Measurements from ENCODE around the gene TCEAL8.
"Not testable (repeated sequence)": the region's sequence is repeated elsewhere in the genome, so short reads cannot be mapped to it uniquely, and the experiment has no call there.

TCEAL8 gene, protein sequence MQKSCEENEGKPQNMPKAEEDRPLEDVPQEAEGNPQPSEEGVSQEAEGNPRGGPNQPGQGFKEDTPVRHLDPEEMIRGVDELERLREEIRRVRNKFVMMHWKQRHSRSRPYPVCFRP

DNA sequence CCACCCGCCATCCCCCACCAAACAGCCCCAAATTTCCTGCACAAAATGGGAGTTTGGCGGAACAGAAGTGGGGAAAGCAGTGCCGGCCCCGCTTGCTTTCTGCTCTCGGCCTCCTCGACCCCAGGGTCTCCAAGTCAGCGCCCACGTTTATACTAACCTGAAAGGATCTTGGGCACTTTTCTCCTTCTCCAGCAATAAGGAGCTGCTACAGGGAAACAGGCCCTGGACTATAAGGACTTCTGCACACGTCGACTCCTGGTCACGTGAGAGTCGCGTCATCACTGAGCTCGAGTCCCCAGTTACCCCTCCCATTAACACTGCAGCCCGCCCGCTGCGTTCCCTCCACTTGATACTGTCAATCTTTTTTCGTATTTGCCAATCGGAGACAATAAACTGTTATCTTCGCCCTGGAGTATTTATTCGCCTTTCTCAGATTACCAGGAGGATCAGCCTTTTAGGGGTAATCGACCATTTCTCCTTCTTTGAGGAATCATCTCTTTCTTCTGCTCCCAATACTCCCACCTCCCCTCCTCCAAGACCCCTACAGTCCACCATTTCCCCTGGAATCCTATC lies at the start of gene TCEAL8:
TSS of gene TCEAL8 (minus strand) at position 235 of the 573 bp plus-strand sequence. CDS start 1,176 bp downstream, outside the sequence.
- in situ Hi-C loops (cut with MboI; ENCODE audit: low sequenced_read_pairs): no loop called here

DNA sequence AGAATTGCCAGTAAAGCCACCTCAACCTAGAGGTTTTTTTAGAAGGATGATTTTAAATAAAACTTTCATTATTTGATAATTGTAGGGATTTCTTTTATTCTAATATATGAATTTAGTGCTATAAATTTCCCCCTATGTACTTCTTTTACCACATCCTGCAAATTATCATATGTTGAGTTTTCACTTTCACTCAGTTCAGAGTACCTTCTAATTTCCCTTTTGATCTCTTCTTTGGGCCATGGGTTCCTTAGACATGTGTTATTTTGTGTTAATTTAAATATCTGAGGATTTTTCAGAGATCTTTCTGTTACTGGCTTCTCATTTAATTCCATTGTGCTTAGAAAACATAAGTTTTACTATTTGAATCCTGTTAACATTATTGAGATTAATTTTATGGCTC lies 49.8 kb upstream of the TCEAL8 start:
- in situ Hi-C loops (cut with MboI; ENCODE audit: low sequenced_read_pairs): no loop called here

DNA sequence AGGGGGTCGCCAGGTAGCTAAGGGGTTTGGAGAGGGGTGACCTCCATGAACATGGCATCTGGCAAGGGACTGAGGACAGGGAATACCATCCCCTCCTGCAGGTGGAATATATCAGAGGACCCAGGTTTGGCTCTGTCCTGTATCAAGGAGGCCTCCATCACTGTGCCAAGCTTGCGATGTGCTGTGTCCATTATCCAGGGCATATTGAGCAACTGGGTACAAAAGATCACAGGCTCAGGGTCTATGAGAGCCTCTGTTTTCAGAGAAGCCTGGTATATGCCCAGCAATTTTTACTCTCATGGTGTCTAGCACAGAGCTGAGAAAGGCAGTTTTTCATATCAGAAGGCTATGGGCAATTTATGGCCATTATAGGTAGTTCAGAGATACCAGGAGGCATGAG lies 38.2 kb upstream of the TCEAL8 start:
- in situ Hi-C loops (cut with MboI; ENCODE audit: low sequenced_read_pairs): no loop called here

DNA sequence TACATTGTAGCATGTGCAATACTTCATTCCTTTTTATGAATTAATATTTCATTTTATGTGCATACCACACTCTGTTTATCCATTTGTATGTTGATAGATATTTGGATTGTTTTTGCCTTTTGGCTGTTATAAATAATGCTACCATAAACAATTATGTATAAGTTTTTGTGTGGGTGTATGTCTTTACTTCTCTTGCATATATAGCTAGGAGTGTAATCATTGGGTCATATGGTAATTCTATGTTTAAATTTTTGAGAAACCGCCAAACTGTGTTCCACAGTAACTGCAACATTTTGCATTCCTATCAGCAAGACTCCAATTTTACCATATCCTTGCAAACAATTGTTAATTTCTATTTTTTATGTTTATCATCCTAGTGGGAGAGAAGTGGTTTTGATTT lies 24.7 kb upstream of the TCEAL8 start:
- in situ Hi-C loops (cut with MboI; ENCODE audit: low sequenced_read_pairs): no loop called here

DNA sequence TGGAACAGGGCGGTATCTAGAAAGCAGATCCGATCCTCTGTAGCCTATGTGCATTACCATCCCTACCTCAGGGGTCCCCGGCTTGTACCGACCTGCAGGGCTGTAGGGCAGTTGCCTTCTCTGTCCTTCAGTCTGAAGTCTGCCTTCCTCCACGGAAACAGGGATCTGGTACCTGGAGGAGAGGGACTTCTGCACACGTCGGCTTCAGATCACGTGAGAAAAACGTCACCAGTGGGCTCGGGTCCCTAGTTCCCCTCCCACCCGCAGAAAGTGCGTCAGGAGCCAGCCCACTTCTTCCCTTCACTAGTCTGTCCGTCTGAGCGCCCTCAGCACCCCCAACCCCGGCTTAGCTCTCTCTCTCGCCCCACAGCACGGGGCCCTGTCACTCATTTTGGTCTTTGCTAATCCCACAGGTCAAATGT lies 21.6 kb upstream of the TCEAL8 start, which contains the start of gene TCEAL5:
TSS of gene TCEAL5 (minus strand) at position 170 of the 422 bp plus-strand sequence. CDS start 2,187 bp downstream, outside the sequence.
- in situ Hi-C loops (cut with MboI; ENCODE audit: low sequenced_read_pairs): no loop called here

DNA sequence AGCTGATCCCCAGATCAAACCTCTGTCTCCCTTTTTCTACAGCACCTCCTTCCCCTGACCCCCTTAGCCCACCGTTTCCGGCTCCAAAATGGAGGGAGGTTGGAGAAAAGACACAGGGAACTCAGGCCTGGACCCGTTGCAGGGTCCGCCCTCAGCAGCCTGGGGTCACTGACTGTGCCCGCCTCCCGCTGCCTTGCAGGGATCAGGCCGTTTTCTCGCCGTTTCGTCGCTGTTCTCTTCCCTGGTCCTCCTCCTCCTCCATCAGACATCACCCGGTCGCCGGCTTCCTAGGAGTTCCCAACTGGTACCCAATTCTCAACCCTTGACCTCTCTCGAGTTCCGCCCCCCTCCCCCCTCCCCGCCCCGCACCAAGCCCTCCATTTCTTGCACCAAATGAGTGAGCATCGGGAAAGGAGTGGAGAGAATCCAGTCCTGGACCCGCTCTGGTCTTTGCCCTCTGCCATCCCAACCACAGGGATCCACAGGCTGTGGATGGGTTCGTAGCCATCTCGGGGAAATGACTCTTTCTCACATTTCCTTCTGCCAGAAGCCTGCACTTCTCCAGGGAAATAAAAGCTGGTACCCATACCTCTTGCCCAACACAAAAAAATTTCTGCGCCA lies 21.1 kb upstream of the TCEAL8 start:
- in situ Hi-C loops (cut with MboI; ENCODE audit: low sequenced_read_pairs): no loop called here

DNA sequence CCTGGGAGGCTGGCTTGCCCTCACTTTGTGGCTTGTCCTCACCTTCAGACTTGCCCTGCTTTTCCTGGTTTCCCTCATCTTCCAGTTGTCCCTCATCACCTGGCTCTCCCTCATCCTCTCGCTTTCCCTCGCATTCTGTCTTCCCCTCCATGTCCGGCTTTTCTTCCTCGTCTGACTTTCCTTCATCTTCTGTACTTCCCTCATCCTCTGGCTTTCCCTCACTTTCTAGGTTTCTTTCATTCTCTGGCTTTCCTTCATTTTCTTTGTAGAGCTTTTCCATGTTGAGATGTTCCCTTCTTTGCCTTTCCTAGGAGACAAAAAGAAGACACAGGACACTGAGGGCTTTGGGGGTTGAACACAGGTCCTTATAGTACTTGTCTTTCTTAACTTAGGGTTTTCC lies 19.3 kb upstream of the TCEAL8 start:
- in situ Hi-C loops (cut with MboI; ENCODE audit: low sequenced_read_pairs): no loop called here

DNA sequence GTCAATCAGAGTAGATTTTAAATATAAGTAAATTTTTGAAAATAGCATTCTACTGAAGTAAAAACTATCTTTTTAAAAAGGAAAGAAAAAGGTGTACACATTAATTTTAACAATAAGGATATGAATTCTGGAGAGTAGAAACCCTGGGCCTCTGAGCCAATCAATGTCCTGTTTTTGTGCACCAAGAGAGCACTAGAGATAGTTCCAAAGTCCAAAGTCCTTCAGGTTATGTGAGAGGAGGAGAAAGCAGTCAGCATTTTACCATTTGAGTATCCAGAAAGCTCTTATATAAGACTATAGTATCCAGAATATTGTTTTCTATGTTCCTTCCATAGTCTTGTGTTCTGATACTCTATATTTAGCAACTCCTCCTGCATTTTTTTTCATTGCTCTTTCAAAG lies 3.3 kb upstream of the TCEAL8 start:
- in situ Hi-C loops (cut with MboI; ENCODE audit: low sequenced_read_pairs): no loop called here

DNA sequence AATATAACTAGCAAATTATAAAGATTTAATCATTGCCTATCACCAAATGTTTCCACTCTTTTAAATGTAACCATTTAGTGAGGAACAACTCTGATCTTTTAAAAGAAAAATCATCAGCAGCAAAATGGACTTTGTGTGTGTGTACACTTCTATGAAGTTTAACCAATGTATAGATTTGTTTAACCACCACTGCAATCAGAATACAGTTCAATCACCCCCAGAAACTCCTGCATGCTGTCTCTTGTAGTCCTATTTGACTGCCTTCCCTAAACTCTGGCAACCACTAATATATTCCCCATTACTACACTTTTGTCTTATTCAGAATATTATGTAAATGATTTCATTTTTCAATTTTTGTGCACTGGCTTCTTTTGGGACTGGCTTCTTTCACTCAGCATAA lies 1.7 kb upstream of the TCEAL8 start:
- in situ Hi-C loops (cut with MboI; ENCODE audit: low sequenced_read_pairs): no loop called here

DNA sequence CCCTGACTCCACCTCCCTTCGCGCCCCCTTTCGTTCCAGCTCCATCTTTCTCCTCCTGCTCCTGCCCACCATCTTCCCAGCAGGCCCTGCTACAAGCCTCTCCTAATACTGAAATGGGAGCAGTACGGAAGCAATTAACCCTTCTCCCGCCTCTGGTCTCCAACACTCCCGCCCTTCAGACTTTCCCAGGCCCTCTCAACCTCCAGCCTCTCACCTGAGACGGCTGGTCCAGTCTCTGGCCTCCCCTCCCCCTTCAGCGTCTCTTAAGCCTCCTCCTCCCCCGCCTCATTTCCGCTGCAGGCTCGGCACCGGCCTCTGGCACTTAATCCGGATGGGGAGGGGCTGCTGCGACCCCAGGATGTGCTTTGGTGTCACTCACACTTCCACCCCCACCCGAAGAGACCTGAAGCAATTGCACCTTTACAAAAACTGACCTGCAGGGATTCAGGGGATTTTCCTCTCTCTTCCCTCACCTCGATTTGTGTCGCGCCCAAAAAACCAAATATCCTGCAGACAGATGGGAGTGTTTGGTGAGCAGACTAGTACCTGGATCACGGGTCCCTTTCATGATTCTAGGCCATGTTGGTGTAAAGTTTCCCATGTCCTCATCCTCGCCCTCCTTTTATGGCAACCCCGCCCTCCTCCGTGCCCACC lies 657 bp downstream of the TCEAL8 start:
- in situ Hi-C loops (cut with MboI; ENCODE audit: low sequenced_read_pairs): no loop called here

DNA sequence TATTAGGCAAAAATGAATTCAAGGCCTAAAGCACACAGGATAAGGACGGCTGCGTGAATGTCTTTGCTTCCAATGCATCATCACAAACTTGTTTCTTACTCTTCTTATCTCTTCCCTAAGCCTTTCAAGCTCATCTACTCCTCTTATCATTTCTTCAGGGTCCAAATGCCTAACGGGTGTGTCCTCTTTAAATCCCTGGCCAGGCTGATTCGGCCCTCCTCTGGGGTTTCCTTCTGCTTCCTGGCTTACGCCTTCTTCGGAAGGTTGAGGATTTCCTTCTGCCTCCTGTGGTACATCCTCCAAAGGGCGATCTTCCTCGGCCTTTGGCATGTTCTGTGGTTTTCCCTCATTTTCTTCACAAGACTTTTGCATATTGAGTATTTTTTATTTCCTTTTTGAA lies 1.3 kb downstream of the TCEAL8 start:
- in situ Hi-C loops (cut with MboI; ENCODE audit: low sequenced_read_pairs): no loop called here

DNA sequence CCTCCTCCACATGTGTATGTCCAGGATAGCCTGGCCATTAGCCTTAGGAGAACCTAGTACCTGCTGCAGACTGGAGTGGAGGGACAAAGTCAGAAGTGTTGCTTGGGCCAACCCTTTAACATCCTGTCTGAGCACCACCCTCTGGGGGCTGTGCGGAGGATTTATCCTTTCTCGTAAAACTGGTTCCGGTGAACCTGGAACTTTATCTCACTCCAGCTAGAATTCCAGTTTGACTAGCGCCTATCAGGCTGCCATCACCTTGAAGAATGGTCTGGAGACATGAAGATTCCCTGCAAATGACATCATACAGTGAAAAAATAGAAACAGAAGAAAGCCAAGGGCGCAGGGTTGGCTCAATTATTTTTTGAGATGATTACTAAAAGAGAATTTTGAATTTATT lies 4.0 kb downstream of the TCEAL8 start:
- in situ Hi-C loops (cut with MboI; ENCODE audit: low sequenced_read_pairs): no loop called here

DNA sequence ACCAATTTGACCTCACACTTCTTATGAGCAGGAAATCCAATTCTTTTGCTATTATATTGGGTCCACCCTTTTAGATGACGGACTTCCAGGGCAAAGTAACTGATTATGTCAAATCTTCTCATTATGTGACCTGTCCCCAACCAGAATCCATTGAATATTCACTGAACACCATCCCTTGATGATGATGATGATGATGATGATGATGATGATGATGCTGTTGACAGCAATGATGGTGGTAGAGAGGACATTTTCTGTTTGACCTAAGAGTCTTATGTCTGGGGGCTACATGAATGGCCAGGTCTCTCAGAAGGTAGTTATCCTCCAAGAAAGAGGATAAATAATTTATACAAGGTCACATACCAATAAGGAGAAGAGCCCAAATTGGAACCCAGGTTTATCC lies 5.2 kb downstream of the TCEAL8 start:
- in situ Hi-C loops (cut with MboI; ENCODE audit: low sequenced_read_pairs): no loop called here

DNA sequence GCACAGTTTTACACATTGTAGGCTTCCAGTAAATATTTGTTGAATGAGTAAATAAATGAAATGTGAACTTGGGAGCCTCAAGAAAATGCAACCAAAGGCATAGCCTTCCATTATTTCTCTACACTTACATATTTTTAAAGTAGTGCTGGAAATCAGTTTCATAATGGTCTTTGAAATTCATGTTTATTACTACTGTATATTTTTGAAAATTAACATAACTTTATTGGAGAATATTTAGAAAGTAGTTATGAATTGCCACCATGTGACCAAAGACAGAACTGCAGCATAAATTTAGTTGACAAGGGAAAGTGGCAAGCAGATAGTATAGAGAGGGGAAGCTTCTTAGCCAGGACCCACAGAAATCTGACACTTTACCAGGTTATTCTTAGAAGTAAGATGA lies 6.4 kb downstream of the TCEAL8 start:
- in situ Hi-C loops (cut with MboI; ENCODE audit: low sequenced_read_pairs): no loop called here

DNA sequence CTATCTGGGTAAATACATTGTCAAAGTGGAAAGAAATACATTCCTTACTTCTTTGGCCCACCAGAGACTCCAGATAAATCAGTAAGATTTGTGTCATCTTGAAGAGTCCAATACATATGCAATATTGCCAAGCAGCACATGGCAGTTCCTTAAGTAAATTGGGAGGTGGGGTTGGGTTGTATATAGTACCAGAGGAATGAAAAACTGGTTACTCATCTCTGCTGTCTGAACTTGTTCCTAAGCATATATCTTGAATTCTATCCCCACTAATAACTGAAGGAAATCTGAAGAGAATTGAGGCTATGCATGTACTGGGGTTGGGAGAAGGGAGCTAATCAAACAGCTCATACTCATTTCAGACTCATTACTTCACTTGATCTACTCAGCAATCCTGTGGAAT lies 14.8 kb downstream of the TCEAL8 start:
- in situ Hi-C loops (cut with MboI; ENCODE audit: low sequenced_read_pairs): no loop called here

DNA sequence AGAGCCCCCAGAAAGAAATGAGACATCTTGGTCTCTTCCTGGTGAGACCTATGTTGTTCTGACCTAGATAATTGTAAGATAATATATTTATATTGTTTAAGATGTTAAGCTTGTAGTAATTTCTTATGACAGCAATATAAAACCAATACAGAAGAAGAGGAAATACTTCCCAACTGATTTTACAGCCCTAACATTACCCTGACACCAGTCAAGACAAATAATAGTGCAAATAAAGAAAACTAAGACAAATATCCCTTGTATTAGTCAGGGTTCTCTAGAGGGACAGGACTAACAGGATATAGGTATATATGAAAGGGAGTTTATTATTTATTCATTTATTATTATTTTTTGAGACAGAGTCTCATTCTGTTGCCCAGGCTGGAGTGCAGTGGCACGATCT lies 18.7 kb downstream of the TCEAL8 start:
- in situ Hi-C loops (cut with MboI; ENCODE audit: low sequenced_read_pairs): no loop called here

DNA sequence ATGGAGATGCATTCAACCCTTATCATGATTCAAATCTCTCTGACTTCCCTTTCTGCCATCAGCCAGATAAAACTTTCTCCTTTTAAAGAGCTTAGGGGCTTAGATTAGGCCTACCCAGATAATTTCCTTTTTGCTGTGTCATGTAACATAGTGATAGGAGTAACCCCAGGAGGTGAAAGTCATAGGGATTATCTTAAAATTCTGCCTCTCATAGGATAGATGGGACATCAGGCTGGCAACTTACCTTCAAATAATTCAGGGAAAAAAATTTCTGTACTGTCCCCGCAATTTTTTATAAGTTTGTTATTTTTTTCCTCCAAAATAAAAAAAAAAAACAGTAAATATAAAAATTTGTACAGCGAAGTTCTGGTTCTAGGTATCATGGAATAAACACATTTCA lies 19.3 kb downstream of the TCEAL8 start:
- in situ Hi-C loops (cut with MboI; ENCODE audit: low sequenced_read_pairs): not testable (repeated sequence)

DNA sequence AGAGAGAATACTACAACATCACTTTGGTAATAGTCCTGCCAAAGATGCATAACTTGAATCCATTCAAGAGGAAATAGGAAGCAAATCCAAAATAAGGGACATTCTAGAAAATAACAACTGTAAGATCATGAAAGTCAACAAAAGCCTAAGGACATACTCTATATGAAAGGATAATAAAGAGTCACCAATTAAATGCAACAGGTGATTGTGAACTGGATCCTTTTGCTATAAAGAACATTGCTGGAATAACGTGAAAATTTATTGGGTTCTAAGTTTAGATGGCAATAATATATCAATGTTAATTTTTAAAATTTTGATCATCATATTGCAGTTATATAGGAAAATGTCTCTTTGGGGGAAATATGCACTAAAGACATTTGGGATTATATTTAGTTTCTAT lies 20.1 kb downstream of the TCEAL8 start:
- in situ Hi-C loops (cut with MboI; ENCODE audit: low sequenced_read_pairs): no loop called here

DNA sequence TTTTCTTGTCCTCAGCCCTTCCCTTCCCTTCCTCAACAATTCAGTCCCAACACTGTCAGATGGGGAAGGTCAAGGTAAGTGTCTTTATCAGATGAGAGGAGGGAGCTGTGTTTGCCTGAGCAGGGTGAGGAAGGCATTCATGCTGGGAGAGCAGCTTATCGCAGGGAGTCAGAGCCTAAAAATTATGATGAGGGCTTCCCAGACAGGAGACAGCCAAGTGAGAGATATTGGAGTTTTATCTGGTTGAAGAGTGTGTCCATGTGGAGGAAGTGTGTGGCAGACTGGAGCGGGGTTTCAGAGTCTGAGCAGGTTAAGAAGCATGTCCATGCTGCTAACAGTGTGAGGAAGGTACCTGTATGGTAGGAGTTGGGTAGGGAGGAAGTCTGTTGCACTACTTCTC lies 21.7 kb downstream of the TCEAL8 start:
- in situ Hi-C loops (cut with MboI; ENCODE audit: low sequenced_read_pairs): no loop called here

DNA sequence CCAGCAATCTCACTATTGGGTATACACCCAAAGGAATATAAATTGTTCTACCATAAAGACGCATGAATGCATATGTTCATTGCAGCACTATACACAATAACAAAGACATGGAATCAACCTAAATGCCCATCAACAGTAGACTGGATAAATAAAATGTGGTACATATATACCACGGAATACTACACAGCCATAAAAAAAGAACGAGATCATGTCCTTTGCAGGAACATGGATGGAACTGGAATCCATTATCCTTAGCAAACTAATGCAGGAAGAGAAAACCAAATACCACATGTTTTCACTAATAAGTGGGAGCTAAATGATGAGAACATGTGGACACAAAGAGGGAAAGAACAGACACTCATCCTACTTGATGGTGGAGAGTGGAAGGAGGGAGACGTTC lies 29.0 kb downstream of the TCEAL8 start:
- in situ Hi-C loops (cut with MboI; ENCODE audit: low sequenced_read_pairs): not testable (repeated sequence)

DNA sequence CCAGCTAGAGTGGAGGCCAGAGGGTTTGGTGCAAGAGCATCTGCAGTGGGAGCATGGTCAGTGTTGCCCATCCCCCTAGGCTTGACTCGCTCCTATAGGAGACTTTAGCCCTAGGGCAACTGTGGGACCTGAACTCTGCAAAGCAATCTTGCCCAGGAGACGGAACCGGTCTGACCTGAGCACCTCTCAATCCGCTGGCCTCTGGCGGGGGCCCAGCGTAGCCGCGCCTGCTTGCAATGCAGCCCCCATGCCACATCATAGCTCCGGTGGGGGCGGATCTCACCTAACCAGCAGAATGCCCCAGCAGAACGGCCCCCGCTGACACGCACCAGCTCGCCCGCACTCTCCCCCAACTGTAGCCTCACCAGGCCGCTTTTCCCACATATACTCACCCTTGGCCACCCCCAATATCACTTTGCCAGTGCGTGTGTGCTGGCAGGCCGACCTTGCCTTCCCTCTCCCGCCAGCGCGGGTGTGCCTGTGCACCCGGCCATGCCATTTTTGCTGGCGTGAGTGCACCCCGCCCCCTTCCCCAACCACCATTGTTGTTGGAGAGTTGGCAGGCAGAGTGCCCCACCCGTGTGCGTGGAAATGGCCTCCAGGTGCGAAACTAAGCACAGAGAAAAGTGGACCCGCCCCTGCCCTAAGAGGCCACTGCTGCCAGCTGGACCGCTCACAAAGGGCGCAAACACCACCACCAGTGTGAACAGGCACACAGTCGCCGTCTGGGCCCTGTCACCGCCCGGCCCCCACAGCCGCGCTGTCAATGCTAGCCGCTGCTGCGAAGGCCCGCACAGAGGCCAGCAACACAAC lies 34.2 kb downstream of the TCEAL8 start:
- in situ Hi-C loops (cut with MboI; ENCODE audit: low sequenced_read_pairs): no loop called here
